Measurements from ENCODE around the gene KLRC3. TPM values are rescaled to one million over a fixed set of nuclear protein-coding genes. Genes with fewer than 3 reads are reported as not detected.
"Not testable (repeated sequence)": the region's sequence is repeated elsewhere in the genome, so short reads cannot be mapped to it uniquely, and the experiment has no call there.

The KLRC3 gene
- total RNA-seq, 3 donors from 2014 or later (not counting 1 experiment from before 2014, with no cell fraction given), result 10.7 to 69.1 (median 49.8) TPM

DNA sequence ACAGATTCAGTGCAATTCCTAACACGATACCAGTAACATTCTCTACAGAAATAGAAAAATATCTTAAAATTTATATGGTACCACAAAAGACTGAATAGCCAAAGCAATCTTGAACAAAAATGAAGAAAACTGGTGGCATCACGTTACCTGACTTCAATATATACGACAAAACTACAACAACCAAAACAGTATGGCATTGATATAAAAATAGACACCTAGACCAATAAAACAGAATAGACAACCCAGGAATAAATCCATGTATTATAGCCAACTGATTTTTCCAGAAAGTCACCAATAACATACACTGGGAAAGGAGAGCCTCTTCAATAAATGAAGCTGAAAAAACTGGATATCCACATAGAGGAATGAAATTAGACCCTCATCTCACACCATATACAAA, 36.2 kb downstream of the KLRC3 start:
- intact Hi-C loops (cut with micrococcal nuclease), result loop anchor here (2.0 to 5.0 kb wide), 2 partner anchors 68 to 73 kb away; partner anchors contain the start of gene KLRC1
- Histone ChIP-seq H3K9me3 (ENCODE audit: control insufficient read depth, insufficient read depth, low read length) (no peaks in the 10 kb centered on the region), H3K27me3 (ENCODE audit: control insufficient read depth, insufficient read depth, low read length) (no peaks in the 10 kb centered on the region), H3K4me1 (ENCODE audit: control insufficient read depth, insufficient read depth, low read length) (peaks cover 18% of the 10 kb centered on the region), H3K27ac (ENCODE audit: low read length) (peak overlapping the region; percentile 86), H3K4me3 (ENCODE audit: low read length) (peak overlapping the region; percentile 92), H3K36me3 (ENCODE audit: control insufficient read depth, insufficient read depth, low read length) (peaks cover 91% of the 10 kb centered on the region)
- H3K27ac Mint-ChIP-seq, result peak overlapping the region; percentile 89 to 91
- 36% methylated on average over 2 of the region's 3 CpGs for WGBS (ENCODE audit: insufficient coverage)
- peaks cover 56% of the 10 kb centered on the region for H3K36me3 Mint-ChIP-seq
- ATAC-seq, result no peak
- peak overlapping the region; percentile 86 for H3K4me3 Mint-ChIP-seq
- H3K27me3 Mint-ChIP-seq (ENCODE audit: low read depth in 2 of 2), result no peaks in the 10 kb centered on the region
- no peak for DNase-seq
- TF ChIP-seq, protein P1, sequence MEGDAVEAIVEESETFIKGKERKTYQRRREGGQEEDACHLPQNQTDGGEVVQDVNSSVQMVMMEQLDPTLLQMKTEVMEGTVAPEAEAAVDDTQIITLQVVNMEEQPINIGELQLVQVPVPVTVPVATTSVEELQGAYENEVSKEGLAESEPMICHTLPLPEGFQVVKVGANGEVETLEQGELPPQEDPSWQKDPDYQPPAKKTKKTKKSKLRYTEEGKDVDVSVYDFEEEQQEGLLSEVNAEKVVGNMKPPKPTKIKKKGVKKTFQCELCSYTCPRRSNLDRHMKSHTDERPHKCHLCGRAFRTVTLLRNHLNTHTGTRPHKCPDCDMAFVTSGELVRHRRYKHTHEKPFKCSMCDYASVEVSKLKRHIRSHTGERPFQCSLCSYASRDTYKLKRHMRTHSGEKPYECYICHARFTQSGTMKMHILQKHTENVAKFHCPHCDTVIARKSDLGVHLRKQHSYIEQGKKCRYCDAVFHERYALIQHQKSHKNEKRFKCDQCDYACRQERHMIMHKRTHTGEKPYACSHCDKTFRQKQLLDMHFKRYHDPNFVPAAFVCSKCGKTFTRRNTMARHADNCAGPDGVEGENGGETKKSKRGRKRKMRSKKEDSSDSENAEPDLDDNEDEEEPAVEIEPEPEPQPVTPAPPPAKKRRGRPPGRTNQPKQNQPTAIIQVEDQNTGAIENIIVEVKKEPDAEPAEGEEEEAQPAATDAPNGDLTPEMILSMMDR (IDR thresholded peaks at IDR 0.05), result no peak
- H3K9me3 Mint-ChIP-seq, result no peaks in the 10 kb centered on the region
- H3K4me1 Mint-ChIP-seq, result peaks cover 63 to 75% of the 10 kb centered on the region in 2 donors

DNA sequence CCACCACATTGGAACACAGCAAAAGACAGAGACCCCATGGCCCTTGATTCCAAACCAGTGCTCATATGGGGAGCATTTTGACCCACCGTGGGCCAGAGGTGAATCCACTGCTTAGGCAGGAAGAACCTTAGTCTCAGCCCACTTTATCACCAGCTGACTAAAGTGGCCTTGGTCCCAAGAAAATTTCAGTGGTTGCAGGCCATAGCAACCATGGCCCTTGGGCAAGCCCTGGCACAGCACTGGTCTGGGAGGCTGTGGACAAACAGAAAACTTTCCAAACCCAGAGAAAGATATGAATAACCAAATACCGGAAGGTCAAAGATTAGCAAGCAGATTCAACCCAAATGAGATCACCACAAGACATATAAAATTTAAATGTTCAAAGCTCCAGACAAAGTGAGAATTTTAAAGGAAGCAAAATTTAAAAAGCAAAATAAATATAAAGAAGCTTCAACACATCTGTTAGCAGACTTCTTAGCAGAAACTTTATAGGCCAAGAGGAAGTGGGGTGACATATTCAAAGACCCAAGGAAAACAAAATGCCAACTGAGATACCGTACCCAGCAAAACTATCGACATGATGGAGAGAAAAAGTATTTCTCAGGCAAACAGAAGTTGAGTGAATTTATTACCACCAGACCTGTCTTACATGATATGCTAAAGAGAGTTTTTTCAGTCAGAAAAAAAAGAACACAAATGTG, 38.3 kb downstream of the KLRC3 start:
- Mint-ChIP-seq H3K27ac (peak overlapping the region; percentile 89 to 91), H3K9me3 (no peaks in the 10 kb centered on the region), H3K4me1 (peaks cover 72 to 83% of the 10 kb centered on the region in 2 donors), H3K36me3 (peaks cover 55% of the 10 kb centered on the region), H3K4me3 (peak overlapping the region; percentile 86), H3K27me3 (ENCODE audit: low read depth in 2 of 2) (no peaks in the 10 kb centered on the region)
- H3K4me3 ChIP-seq (ENCODE audit: low read length), result peak overlapping the region; percentile 92
- no peaks in the 10 kb centered on the region for H3K9me3 ChIP-seq (ENCODE audit: control insufficient read depth, insufficient read depth, low read length)
- intact Hi-C loops (cut with micrococcal nuclease), result loop anchor here (2.0 to 5.0 kb wide), 2 partner anchors 15 to 70 kb away; partner anchors contain the start of gene KLRC1
- DNase-seq (no peak), ATAC-seq (peak; percentile 14 to 53 (median 46))
- no peaks in the 10 kb centered on the region for H3K27me3 ChIP-seq (ENCODE audit: control insufficient read depth, insufficient read depth, low read length)
- H3K27ac ChIP-seq (ENCODE audit: low read length), result peak overlapping the region; percentile 84
- H3K36me3 ChIP-seq (ENCODE audit: control insufficient read depth, insufficient read depth, low read length), result peaks cover 95% of the 10 kb centered on the region
- TF ChIP-seq, protein P1 (IDR thresholded peaks at IDR 0.05), result no peak
- peaks cover 24% of the 10 kb centered on the region for H3K4me1 ChIP-seq (ENCODE audit: control insufficient read depth, insufficient read depth, low read length)
- WGBS (ENCODE audit: insufficient coverage), result 39% methylated on average over 3 of the region's 4 CpGs

DNA sequence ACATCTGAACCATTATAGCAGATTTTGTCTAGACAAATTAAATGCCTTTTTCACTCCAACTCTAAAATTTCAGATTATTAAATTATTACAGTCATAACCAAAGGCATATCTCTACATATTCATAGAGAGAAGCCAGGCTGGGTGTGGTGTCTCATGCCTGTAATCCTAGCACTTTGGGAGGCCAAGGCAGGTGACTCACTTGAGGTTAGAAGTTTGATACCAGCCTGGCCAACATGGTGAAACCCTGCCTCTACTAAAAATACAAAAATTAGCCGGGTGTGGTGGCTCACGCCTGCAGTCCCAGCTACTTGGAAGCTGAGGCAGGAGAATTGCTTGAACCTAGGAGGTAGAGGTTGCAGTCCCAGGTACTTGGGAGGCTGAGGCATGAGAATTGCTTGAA, 41.7 kb downstream of the KLRC3 start:
- peaks cover 38% of the 10 kb centered on the region for H3K36me3 Mint-ChIP-seq

DNA sequence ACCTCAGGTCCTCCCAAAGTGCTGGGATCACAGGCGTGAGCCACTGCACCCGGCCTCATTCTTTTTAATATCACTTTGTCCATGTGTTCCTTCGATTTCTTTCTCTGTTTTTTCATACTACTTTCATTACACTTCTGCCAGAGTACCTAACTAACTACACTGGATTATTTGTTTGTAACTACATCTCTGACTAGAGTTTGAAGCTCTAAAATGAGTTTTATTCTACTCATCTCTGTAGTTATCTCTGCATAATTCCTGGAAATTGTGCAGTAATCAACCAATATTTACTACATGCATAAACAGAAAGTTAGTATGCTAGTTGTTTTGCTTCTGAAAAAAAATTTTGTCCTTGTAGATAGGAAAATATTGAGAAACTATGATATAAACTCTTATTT, 45.8 kb downstream of the KLRC3 start:
- 54% methylated on average over 2 of the region's 3 CpGs for WGBS (ENCODE audit: insufficient coverage)
- Mint-ChIP-seq H3K36me3 (peaks cover 47% of the 10 kb centered on the region), H3K9me3 (no peaks in the 10 kb centered on the region), H3K27me3 (ENCODE audit: low read depth in 2 of 2) (no peaks in the 10 kb centered on the region), H3K4me1 (peaks cover 69 to 70% of the 10 kb centered on the region in 2 donors), H3K27ac (peak overlapping the region in 1 of 2 donors; percentile 85), H3K4me3 (peak overlapping the region; percentile 75)
- Histone ChIP-seq H3K36me3 (ENCODE audit: control insufficient read depth, insufficient read depth, low read length) (peaks cover 91% of the 10 kb centered on the region), H3K27me3 (ENCODE audit: control insufficient read depth, insufficient read depth, low read length) (no peaks in the 10 kb centered on the region), H3K9me3 (ENCODE audit: control insufficient read depth, insufficient read depth, low read length) (no peaks in the 10 kb centered on the region), H3K4me1 (ENCODE audit: control insufficient read depth, insufficient read depth, low read length) (peaks cover 43% of the 10 kb centered on the region), H3K27ac (ENCODE audit: low read length) (peak overlapping the region; percentile 62), H3K4me3 (ENCODE audit: low read length) (no peak overlapping the region)
- intact Hi-C loops (cut with micrococcal nuclease), result loop anchor here (5.0 kb wide), 1 partner anchor 33 kb away; the partner anchor contains the start of gene KLRC4
- DNase-seq (no peak), ATAC-seq (no peak)
- TF ChIP-seq, protein P1 (IDR thresholded peaks at IDR 0.05), result no peak

More for the DNA sequence above, 41.7 kb downstream of the KLRC3 start:
- intact Hi-C loops (cut with micrococcal nuclease); H3K9me3 Mint-ChIP-seq; H3K27me3 ChIP-seq (ENCODE audit: control insufficient read depth, insufficient read depth, low read length); H3K27me3 Mint-ChIP-seq (ENCODE audit: low read depth in 2 of 2); H3K9me3 ChIP-seq (ENCODE audit: control insufficient read depth, insufficient read depth, low read length); H3K4me3 ChIP-seq (ENCODE audit: low read length); DNase-seq; H3K27ac ChIP-seq (ENCODE audit: low read length): not testable (repeated sequence)
- H3K36me3 ChIP-seq (ENCODE audit: control insufficient read depth, insufficient read depth, low read length), result peaks cover 95% of the 10 kb centered on the region
- Mint-ChIP-seq H3K4me1 (peaks cover 68 to 70% of the 10 kb centered on the region in 2 donors), H3K27ac (peak overlapping the region; percentile 68 to 89), H3K4me3 (peak overlapping the region; percentile 28)
- H3K4me1 ChIP-seq (ENCODE audit: control insufficient read depth, insufficient read depth, low read length), result peaks cover 38% of the 10 kb centered on the region
- peak in 1 of 3 donors; percentile 17 for ATAC-seq
- 63% methylated on average over 1 of the region's 2 CpGs for WGBS (ENCODE audit: insufficient coverage)
